ENCODE data around the gene TMEM184A. TPM values are rescaled to one million over a fixed set of nuclear protein-coding genes. Genes with fewer than 3 reads are reported as not detected.
A peak's percentile ranks its signal among the peaks of the same experiment; 100 is the strongest.

The TMEM184A gene
- total RNA-seq, 1 donor from 2014 or later: 9.0 TPM

GRCh38 chr7:1567049-1567771, 11.2 kb upstream of the TMEM184A start:
- H3K4me3 ChIP-seq (ENCODE audit: low read depth, low read length): no peak overlapping the region

DNA sequence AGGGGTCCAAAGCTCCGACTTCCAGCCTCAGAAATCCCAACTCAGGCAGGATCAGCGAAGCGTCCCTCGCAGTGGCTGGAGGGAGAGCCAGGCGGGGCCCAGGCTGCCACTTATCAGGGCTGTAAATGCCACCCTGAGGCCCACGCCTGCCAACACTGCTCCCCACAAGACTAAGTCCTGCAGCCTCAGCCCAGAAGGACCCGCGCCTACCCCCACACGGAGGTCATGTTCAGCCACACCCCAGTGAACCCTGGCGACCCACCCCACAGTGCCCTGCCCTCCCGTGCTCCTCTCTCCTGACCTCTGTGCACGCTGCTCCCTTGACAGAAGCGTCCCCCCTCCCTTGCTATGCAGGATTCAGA, 10.7 kb upstream of the TMEM184A start:
- H3K27me3 ChIP-seq (ENCODE audit: control insufficient read depth, insufficient read depth, low read length): no peaks in the 10 kb centered on the region
- peaks cover 2% of the 10 kb centered on the region for H3K36me3 ChIP-seq (ENCODE audit: control insufficient read depth, insufficient read depth, low read length)
- no peak for TF ChIP-seq CTCF (IDR thresholded peaks at IDR 0.05; ENCODE audit: insufficient read depth, low read length, severe bottlenecking)
- H3K4me3 ChIP-seq (ENCODE audit: low read depth, low read length): no peak overlapping the region
- DNase-seq (ENCODE audit: low read depth) (no peak), FAIRE-seq (no peak)

More at GRCh38 chr7:1567049-1567771, 11.2 kb upstream of the TMEM184A start:
- Histone ChIP-seq H3K27me3 (ENCODE audit: control insufficient read depth, insufficient read depth, low read length) (no peaks in the 10 kb centered on the region), H3K36me3 (ENCODE audit: control insufficient read depth, insufficient read depth, low read length) (peaks cover 2% of the 10 kb centered on the region)
- TF ChIP-seq CTCF (IDR thresholded peaks at IDR 0.05; ENCODE audit: insufficient read depth, low read length, severe bottlenecking): no peak
- FAIRE-seq (no peak), DNase-seq (ENCODE audit: low read depth) (peak; percentile 56)

DNA sequence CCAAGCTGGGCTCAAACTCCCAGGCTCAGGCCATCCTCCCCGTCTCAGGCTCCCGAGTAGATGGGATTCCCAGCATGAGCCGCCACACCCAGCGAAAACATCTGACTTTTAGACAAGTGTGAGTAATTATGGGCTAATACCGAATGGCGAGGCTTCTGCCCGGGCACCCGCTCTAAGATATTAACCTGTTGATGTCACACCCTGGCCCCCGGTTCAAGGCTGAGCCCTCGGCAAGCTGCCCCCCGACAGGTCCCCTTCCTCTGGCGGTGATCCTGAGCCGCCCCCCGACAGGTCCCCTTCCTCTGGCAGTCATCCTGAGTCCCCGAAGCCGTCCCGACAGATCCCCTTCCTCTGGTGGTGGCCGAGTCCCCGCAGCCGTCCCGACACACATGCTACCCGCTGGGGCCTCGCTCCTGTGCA, 8.6 kb upstream of the TMEM184A start:
- Histone ChIP-seq H3K27me3 (ENCODE audit: control insufficient read depth, insufficient read depth, low read length) (no peaks in the 10 kb centered on the region), H3K36me3 (ENCODE audit: control insufficient read depth, insufficient read depth, low read length) (peaks cover 2% of the 10 kb centered on the region), H3K4me3 (ENCODE audit: low read depth, low read length) (no peak overlapping the region)
- TF ChIP-seq CTCF (IDR thresholded peaks at IDR 0.05; ENCODE audit: insufficient read depth, low read length, severe bottlenecking): no peak
- DNase-seq (ENCODE audit: low read depth) (peak; percentile 59), FAIRE-seq (no peak)

DNA sequence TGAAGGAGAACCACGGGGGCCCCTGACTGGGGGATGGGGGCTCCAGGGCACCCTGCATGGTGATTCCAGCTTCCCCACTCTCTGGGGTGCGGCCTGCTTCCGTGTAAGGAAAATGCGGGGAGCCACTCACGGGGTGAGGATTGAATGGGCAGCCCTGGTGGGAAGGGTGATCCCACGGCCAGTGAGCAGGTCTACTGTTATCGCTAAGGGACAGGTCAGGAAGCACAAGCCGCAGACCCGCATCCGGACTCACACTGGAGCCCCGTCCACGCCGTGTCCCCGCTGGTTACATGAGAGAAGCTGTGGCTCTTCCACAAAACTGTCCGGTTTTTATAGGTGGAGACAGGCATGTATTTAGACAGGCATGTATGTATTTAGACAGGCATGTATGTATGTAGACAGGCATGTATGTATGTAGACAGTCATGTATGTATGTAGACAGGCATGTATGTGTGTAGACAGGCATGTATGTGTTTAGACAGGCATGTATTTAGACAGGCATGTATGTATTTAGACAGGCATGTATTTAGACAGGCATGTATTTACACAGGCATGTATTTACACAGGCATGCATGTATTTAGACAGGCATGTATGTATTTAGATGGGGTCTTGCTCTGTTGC, 8.1 kb upstream of the TMEM184A start:
- peaks cover 2% of the 10 kb centered on the region for H3K36me3 ChIP-seq (ENCODE audit: control insufficient read depth, insufficient read depth, low read length)

GRCh38 chr7:1562597-1563051, 6.6 kb upstream of the TMEM184A start:
- no peak for DNase-seq (ENCODE audit: low read depth)
- no peak for TF ChIP-seq CTCF (IDR thresholded peaks at IDR 0.05; ENCODE audit: insufficient read depth, low read length, severe bottlenecking)
- Histone ChIP-seq H3K4me3 (ENCODE audit: low read depth, low read length) (no peak overlapping the region), H3K36me3 (ENCODE audit: control insufficient read depth, insufficient read depth, low read length) (peaks cover 2% of the 10 kb centered on the region), H3K27me3 (ENCODE audit: control insufficient read depth, insufficient read depth, low read length) (no peaks in the 10 kb centered on the region)
- FAIRE-seq: no peak

More for the DNA sequence above, 8.1 kb upstream of the TMEM184A start:
- Histone ChIP-seq H3K27me3 (ENCODE audit: control insufficient read depth, insufficient read depth, low read length) (no peaks in the 10 kb centered on the region), H3K4me3 (ENCODE audit: low read depth, low read length) (no peak overlapping the region)
- no peak for DNase-seq (ENCODE audit: low read depth)
- no peak for FAIRE-seq
- no peak for TF ChIP-seq CTCF (IDR thresholded peaks at IDR 0.05; ENCODE audit: insufficient read depth, low read length, severe bottlenecking)

Data from bronchial epithelial cell (primary cell).